Measurements from ENCODE around the gene LAMA2.

The LAMA2 gene

DNA sequence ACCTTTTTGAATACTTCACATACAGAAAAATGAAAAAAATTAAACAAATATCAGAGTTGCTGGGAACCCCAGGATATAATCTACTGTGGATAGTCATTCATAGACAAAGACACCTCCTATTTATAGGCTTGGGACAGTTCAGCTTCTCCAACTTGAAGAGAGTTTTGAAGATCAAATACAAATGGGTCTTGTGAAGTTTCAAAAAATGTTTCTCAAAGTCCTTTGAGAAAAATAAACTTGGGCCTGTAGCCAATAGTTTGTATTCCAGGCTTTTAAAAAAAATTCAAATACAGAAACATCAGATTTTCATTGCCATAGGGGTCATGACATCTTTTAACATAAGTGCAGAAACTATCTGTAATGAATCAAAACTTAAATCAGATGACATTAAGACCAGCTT, 334.8 kb downstream of the LAMA2 start:
- no peak for DNase-seq
- intact Hi-C loops (cut with DNase I), result no loop called here

GRCh38 chr6:129233458-129234134, 350.7 kb downstream of the LAMA2 start:
- DNase-seq, result no peak
- intact Hi-C loops (cut with DNase I), result no loop called here

DNA sequence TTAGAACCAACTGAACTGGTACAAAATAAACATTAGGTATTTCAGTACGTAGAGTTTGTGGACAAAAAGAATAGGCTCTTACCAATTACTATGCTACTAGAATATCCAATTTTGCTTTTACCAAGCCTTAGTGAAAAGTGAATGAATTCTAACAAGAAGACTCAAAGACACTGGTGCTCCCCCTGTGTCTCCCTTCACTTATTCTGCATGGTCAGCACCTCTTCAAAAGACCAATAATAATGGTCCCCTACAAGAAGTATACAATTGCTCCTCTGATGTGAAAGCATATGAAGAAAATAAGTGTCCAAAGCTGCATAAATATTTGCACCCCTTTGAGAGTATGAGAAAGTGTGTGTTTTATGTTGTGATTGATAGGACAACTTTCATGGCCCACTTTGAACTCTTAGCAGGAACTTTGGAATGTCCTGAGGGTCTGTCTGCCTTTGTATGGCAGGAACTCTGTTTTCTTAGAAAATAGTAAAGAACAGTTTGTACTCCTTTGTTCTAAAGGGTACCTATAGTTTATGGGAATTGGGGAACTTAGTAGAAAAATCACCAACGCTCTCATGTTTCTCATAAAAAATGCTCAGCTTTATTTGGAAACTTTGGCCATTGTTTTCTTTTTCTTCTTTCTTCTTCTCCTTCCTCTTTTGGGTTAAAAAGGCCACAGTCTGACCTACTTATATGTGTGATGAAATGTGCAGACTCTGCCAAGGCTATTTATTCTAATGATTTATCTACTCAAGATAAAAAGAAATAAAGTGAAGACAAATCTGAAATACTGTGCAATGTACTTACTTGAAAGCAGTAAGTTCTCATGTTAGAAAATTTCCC, 352.4 kb downstream of the LAMA2 start:
- intact Hi-C loops (cut with DNase I), result no loop called here
- DNase-seq, result no peak

DNA sequence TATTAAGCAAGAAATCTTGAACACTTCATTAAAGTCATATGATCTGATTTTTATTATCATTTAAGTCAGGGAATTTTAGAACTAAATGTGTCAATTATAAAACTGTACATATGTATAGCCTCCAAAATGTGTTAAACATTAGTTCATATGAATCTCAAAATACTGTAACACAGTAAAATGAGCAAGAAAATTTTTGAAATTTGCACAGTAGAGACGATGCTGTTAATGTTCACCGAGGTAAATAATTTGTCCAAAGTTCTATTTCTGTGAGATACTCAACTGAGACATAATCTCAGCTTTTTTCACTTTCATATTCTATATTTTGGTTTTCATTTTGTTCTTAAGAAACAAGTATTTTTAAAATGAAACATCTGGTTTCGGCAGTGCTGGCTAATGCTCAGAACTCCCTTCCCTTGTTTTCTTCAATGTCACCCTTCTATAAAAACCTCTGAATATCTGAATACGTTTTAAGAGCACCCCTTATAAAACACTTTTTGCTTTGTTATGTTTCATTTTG, 353.1 kb downstream of the LAMA2 start:
- no peak for DNase-seq
- intact Hi-C loops (cut with DNase I), result no loop called here

DNA sequence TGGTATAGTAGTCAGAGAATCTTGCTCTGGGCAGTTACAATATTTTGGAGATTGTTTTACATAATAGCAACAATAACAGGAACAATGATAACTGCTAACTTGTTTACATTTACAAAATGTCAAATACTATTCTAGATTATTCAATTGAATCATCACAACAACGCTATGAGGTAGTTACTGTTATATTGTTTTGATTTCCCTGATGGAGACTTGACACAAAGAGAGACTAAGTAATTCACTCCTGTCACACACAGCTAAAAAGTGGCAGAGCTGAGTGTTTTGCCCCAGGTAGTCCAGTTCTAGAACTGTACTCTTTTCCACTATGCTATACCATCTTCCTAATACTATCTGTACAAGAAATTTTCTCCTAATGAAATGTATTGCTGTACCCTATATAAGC, 356.1 kb downstream of the LAMA2 start:
- DNase-seq, result no peak
- intact Hi-C loops (cut with DNase I), result no loop called here

- intact Hi-C loops (cut with DNase I), result no loop called here
- DNase-seq, result no peak
Measured at GRCh38 chr6:129239825-129240491, 357.0 kb downstream of the LAMA2 start.

GRCh38 chr6:129240492-129240853, 357.5 kb downstream of the LAMA2 start:
- intact Hi-C loops (cut with DNase I), result no loop called here
- no peak for DNase-seq

DNA sequence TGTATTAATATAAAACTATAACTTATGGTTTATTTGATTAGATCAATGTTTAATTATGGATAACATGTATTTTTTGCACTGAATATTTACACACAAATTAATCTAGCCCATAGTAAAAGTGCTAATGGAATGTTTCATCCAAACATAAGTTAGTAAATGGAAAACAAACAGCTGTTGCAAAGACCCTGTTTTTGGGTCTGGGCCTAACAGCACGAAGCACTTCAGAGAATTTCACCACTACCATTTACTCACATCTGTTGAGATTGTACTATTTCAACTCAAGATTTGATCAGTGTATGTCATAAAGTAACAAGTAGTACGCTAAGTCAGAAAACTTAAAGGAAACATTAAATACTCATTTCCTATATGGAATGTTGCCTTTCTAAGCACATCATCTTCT, 359.6 kb downstream of the LAMA2 start:
- intact Hi-C loops (cut with DNase I), result no loop called here
- no peak for DNase-seq

- no peak for DNase-seq
- intact Hi-C loops (cut with DNase I), result no loop called here
Measured at GRCh38 chr6:129243377-129243776, 360.4 kb downstream of the LAMA2 start.

DNA sequence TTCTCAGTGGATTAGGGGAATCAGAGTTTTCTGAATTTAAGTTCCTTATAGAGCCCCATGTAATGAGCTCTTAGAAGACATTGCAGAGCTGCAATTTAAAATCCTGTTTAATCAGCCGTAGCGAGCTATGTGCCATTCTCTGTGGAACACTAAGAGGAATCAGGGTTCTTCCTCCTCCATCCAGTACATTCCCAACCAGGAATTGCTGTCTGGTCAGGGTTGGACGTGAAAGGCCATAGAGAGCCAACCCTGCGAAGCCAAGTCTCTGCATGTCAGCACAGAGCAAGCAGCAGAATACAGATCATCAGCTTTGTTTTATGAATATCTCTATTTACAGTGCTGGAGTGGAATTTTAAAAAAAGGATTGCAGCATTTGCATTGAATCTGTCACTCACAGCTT, 366.0 kb downstream of the LAMA2 start:
- DNase-seq, result peak in 11 of 42 donors; percentile 10 to 67 (median 24)
- intact Hi-C loops (cut with DNase I), result no loop called here

DNA sequence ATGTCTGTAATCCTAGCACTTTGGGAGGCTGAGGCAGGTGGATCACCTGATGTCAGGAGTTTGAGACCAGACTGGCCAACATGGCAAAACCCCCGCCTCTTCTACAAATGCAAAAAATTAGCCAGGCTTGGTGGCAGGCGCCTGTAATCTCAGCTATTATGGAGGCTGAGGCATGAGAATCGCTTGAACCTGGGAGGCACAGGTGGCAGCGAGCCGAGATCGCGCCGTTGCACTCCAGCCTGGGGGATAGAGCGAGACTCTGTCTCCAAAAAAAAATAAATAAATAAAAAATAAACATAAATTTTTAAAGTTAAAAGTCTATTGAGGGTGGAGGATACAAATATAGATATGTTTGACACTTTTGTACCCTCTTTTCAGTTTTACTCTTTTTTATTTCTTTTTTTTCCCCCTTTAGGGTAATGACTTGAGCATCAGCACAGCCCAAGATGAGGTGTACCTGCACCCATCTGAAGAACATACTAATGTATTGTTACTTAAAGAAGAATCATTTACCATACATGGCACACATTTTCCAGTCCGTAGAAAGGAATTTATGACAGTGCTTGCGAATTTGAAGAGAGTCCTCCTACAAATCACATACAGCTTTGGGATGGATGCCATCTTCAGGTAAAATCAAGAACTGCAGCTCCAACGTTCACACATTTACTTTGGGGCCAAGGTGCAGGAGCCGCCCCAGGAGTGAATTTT, 368.9 kb downstream of the LAMA2 start:
- intact Hi-C loops (cut with DNase I), result loop anchor here (10.0 kb wide), 2 partner anchors 117 to 447 kb away; no protein-coding TSS in a partner anchor
- DNase-seq, result peak in 34 of 42 donors; percentile 12 to 89 (median 60)

DNA sequence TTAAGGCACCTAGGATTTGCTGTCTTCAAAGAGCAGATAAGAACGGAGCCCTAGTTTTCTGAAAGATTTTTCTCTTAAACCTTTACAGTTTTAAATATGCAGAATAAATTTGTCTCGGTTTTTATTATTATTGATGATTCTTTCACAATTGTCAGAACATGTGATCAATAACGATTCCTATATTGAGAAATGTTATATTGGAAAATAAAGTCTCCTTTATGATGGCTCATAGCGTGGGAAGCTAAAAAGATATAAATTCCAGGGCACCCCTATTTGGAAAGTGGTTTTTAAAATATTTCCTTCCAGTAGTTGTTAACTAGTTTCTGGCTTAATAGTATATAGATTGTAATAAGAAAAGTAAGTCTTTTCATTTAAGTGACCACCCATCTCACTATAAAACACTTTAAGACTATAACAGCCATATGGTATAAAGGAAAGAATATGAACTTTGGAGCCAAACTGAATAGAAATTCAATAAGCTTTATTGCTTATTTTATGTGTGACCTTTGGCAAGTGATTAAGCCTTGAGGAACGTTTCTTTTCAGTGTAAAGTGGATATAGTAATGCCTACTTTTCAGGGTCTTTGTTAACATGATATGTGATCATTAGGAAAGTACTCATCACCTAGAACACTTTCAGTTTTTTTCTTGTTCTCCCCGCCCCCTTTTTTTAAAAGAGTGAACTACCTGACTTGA, 369.6 kb downstream of the LAMA2 start:
- intact Hi-C loops (cut with DNase I), result loop anchor here (10.0 kb wide), 2 partner anchors 118 to 448 kb away; no protein-coding TSS in a partner anchor

GRCh38 chr6:129253242-129253641, 370.3 kb downstream of the LAMA2 start:
- no peak for DNase-seq
- intact Hi-C loops (cut with DNase I), result loop anchor here (10.0 kb wide), 2 partner anchors 118 to 448 kb away; no protein-coding TSS in a partner anchor

More for the DNA sequence above, 369.6 kb downstream of the LAMA2 start:
- no peak for DNase-seq

- no peak for DNase-seq
- intact Hi-C loops (cut with DNase I), result loop anchor here (10.0 kb wide), 2 partner anchors 119 to 449 kb away; no protein-coding TSS in a partner anchor
Measured at GRCh38 chr6:129253727-129254126, 370.8 kb downstream of the LAMA2 start.

- no peak for DNase-seq
- intact Hi-C loops (cut with DNase I), result loop anchor here (10.0 kb wide), 2 partner anchors 122 to 452 kb away; no protein-coding TSS in a partner anchor
Measured at GRCh38 chr6:129257196-129257595, 374.3 kb downstream of the LAMA2 start.

DNA sequence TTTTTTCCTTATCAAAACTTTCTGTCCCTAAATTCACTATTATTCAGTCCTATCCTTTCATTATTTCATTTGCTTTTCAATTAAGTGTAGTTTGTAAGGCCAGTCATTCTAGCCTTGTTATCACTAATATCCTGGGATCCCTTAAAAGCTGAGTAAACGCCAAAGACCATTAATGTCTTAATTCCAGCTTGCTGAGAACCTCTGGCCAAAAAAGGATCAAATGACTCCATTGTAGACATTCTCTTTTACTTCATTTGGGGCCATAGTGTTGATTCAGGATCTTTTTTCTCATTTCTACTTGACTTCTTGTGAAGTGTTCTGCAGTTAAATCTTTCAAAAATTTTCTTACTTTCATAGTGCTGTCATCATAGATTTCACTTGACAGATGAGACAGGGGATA, 379.7 kb downstream of the LAMA2 start:
- DNase-seq, result no peak
- intact Hi-C loops (cut with DNase I), result no loop called here

DNA sequence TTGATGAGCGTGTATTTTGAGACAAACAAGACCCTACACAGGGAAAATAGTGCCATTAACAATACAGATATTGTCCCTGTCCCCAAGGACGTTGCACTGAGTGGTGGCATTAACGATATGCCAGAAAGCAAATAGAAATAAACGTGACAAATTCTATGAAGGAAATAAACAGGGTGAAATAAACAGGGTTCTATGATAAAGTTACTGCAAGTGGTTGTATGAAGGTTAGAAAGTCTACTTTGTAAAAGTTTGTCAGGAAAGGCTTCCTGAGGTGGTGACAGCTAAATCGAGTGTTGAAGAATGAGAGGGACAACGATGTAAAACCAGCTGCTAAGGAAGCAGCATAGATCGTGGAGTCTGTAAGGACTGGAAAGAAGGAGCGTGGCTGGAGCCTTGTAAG, 380.2 kb downstream of the LAMA2 start:
- intact Hi-C loops (cut with DNase I), result no loop called here
- no peak for DNase-seq

DNA sequence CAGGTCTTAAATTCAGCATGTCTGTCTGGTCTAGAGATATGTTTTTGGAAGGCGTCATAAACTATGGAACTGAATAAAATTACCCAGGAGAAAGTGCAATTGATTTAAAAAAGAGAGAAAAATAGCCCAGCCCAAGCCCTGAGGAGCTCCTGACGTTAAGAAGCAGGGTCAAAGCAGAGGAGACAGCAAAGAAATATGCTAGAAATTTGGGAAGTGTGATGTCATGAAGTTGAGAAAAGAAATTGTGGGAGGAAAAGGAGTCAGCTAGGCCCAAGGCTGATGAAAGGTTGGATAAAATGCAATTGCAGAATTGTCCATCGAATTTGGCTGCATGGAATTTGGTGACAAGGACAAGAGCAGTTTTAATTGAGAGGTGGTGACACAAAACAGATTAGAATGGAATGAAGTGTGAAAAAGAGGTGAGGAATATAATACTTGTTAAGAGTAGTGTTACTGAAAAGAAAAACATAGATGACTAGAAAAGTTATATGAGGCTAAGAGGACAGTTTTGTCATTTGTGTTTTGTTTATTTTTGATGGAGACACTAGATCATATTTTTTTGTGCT, 381.6 kb downstream of the LAMA2 start:
- DNase-seq, result no peak
- intact Hi-C loops (cut with DNase I), result no loop called here
